GM18511 (cell line): Measurements from ENCODE around the gene EN2.
A peak's percentile ranks its signal among the peaks of the same experiment; 100 is the strongest.

ENCODE experiments used
- ATAC-seq: cut with Tn5 transposase; IDR thresholded peaks from one replicate; pipeline ENCODE4 v1.9.1; 2021; ENCODE audit warnings: mild to moderate bottlenecking, moderate library complexity; ENCODE audit not compliant: unreplicated experiment

The EN2 gene

DNA sequence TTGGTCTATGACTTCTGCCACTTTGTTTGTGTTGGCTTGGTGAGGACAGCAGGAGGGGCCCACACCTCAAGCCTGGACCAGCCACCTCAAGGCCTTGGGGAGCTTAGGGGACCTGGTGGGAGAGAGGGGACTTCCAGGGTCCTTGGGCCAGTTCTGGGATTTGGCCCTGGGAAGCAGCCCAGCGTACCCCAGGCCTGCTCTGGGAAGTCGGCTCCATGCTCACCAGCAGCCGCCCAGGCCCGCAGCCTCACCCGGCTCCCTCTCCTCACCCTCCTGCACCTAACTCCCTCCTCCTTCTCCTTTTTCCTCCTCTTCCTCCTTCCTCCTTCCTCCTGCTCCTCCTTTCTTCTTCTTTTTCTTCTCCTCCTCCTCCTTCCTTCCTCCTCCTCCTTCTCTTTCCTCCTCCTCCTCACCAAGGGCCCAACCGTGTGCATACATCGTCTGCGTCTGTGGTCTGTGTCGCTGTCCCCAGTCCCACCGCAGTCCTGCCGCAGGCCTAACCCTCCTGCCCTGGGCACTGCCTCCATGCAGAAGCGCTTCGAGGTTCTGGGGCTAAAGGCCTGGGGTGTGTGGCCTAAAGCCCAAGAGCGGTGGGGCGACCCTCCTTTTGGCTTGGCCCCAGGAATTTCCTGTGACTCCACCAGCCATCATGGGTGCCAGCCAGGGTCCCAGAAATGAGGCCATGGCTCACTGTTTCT lies 5.3 kb downstream of the EN2 start:
- no peak for ATAC-seq

DNA sequence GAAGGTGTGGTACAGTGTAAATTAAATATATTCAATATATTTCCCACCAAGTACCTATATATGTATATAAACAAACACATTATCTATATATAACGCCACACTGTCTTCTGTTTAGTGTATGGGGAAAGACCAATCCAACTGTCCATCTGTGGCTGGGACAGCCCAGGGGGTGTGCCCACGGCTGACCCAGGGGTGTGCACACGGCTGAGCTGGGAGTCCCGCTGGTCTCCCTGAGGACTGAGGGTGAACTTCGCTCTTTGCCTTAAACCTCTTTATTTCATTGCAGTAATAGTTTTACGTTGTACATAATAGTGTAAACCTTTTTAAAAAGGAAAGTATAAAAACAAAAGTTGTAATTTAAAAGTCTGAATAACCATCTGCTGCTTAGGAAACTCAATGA lies 6.3 kb downstream of the EN2 start:
- no peak for ATAC-seq

DNA sequence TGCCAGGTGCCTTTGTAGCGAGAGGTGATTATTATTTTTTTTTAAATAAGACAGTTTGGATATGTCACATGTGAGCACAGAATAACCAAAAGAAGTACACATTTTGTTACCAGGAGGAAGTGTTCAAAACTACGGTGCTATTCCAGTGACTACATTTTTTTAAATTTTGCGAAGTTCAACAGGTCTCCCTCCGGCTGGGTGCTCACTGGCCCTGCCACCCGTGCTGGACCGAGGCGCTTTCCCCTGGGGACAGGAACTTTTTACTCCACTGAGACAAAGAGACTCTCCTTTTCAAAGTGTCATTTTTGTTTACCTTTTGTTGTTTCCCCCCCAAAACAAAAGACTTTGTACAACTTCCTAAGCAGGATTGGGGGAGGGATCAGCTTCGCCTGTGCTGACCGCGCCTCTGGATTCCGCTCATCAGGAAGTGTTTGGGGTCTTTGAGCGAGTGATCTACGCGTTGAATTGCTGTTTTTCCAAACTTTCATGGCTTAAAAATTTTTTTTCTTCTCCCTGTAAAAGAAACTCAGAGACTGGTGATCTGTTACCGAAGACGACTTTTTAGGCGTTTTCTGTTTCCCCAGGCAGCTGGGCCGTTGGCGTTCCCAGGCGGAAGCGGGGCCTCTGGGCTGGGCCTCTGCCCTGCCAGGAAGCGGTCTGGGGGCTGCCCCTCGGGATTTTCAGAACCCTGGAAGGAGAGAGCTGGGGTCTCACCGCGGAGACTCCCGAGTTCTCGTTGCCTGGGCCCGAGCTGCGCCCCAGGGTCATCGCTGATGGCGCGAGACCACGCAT lies 7.2 kb downstream of the EN2 start:
- ATAC-seq = no peak

DNA sequence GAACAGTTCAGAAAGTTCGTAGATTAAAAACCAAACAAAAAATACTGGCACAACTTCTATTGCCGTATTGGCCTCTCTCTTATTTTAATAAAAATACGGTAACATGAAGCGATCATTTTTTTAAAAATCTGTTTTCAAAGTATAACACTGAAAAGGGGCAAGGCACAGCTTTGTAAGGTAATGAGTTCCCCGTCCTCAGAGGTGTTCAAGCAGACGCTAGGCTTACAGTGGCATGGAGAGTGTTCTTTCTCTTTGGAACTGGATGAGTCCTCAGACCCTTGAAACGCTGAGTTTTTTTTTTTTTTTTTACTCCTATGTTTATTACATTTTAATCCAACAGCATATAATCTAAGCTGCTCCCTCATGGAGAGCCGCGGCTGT lies 7.8 kb downstream of the EN2 start:
- no peak for ATAC-seq

DNA sequence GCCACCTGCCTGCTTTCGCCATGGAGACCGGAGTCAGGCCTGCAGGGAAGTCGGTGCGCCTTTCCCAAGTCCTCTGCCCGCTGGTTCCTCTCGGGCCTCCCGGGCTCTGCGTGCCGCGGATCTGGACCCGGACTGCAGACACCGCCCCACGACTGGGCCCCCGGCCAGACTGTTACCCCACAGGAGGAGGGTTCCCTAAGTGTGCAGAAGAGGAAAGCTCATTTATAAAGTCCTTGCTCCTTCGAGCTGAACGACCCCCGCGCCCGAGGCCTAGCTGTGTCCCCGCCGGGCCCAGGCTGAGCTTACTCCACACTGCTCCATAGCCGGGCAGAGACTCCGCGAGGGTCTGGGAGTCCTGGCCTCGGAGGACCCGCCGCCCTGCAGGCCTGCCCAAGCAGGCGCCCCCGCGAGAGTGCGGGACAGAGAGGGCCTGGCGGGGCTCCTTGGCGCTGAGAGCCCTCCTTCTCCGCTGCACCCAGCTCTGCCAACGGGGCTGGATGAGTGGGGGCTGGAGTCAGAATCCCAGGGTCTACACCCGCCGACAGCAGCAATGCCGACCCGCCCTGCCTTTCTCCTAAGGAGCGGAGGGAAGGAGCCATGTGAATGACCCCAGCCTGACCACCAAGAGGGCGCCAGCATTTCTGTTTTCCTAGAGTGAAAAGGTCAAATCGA lies 8.3 kb downstream of the EN2 start:
- ATAC-seq = peak; percentile 12

DNA sequence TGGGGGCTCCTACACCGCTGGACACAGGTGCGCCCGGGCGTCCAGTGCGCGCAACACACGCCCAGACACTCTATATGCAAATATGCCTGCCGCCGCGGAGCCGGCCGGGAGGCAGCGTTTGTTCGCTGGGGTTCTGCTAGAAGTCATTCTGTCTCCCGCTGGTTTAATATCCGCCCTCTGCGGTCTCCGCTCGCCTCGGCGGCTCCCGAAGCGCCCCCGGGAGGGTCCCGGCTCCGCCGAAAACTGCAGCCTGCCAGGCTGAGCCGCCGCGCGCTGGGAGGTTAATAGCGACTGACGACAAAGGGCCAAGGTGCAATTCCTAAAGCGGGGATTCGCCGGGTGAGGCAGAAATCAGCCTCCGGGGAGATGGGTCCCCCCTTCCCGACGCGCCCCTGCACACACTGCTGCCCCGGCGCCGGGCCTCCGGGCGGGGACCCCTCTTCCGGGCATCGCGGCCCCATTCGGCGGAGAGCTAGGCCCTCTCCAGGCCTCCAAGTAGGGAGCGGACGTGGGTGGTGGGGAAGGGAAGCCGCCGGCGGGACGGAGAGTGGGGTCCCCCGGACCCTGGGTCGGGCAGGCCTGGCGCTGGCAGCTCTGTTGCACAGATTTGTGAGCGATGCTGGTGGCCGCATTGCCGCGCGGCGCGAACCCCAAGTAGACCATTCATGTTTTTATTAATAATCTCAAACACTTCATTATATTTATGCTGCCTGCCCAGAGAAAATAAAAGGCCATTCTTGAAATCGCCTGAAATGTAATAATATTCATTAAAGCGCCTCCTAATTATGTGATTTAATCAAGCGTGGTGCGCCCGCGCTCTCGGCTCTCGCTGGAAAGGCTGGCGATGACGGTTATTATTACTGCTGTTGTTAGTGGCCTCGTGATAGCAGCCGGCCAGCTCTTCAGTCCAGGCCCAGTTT lies 9.1 kb downstream of the EN2 start:
- peak; percentile 48 for ATAC-seq

DNA sequence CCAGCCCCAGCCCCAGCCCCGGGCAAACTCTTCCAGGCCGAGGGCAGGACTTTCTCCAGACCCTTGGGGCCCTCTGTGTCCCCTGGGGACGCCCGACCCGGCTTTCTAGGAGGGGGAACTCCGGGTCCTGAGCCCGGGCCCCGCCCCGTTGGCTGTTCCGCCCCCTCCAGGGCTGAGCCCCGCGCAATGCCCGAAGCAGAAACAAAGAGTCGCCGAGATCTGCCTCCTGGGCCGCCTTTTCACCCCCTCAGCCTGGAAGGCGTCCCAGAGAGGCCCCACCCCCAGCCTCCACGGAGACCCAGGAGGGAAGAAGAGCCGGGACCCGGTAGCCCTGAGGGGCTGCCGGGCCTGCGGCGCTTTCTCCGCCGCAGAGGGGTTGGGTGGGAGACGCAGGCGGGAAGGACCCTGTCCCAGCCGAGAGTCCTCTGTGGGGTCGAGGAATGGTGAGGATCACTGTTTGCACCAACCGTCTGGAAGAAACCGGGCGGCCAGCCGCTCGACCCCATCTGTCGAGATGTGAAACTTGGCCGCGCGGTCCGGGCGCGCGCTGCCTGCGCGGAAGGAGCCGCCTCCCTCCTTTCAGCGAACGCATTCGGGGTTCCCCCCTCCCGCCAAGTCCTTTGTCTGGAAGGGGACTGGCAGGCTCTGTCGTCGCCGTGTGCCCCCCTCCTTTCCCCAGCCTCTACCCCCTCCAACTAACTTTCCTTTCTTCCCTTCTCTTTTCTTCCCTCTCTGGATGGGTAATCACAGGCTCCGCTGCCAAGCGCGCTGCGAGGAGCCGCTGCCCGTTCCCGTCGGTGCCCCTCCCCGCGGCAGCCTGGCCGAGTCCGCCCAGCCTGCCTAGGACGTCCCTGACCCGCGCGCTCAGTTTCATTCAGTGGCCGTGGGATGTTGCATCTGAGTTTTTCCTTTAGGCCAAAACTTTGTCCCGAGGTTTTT lies 10.2 kb downstream of the EN2 start:
- ATAC-seq = no peak

DNA sequence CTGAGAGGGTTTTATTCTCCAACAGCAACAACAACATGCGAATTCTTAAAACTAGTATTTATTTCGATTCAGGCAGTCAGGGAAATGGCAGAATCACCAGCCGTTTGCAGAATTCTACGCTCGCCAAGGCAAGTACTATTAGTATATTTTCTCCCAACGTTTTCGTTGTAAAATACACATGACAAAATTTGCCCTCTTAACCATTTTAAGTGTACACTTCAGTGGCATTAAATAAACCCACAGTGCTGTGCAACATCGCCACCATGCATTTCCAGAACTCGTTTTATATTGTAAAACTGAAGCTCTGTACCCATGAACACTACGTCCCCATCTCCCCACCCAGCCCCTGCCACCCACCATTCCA lies 10.8 kb downstream of the EN2 start:
- ATAC-seq = no peak

DNA sequence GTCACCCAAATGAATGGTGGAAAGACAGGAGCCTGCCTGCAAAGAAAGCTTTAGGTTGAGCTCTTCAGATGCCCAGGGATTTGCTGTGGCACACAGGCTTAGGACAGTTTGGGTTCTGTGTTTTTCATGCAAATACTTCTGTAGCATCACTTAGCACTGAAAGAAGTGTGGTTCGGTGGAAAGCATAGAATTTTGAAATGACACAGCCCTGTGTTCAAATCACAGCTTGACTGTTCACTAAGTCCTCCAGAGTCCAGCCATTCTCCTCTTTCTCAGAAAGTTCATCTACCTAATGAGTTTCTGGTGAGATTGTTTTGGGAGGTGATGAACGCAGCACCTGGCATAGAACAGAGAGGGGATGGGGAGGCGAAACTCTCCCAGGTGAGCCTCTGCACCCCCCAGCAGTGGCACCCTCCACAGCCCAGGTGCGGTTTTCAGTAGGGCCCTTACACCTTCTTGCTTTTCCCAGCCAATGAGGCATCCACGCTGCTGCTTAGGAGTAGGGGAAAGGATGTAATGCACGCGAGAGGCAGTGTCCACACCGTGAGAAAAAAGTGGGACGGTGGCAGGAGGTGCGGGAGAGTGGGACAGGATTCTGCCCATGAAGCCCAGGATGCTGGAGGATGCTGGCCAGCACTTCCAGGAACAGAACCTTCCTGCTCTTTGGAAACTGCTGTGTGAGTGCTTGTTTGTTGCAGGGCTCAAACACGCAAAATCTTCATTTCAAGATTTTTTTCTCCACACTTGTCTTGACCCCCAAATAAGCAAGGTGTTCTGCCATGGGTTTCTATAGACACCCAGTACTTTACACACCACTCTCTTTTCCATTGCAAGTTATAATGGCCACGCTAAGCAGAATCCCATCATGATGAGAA lies 11.6 kb downstream of the EN2 start:
- no peak for ATAC-seq

DNA sequence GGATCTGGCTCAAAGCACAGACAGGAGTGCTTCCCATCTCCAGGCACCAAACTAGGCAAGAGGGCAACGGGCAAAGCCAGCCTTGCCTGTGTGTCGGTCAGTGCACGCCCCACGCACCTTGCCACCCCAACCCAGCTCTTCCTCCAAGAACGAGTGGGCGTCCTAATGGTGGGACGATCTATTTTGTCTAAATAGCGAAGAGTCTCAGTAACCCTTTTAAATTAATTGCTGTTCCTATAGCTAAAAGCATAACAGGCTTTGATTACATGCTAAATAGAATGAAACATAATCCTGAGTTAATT lies 12.2 kb downstream of the EN2 start:
- no peak for ATAC-seq

DNA sequence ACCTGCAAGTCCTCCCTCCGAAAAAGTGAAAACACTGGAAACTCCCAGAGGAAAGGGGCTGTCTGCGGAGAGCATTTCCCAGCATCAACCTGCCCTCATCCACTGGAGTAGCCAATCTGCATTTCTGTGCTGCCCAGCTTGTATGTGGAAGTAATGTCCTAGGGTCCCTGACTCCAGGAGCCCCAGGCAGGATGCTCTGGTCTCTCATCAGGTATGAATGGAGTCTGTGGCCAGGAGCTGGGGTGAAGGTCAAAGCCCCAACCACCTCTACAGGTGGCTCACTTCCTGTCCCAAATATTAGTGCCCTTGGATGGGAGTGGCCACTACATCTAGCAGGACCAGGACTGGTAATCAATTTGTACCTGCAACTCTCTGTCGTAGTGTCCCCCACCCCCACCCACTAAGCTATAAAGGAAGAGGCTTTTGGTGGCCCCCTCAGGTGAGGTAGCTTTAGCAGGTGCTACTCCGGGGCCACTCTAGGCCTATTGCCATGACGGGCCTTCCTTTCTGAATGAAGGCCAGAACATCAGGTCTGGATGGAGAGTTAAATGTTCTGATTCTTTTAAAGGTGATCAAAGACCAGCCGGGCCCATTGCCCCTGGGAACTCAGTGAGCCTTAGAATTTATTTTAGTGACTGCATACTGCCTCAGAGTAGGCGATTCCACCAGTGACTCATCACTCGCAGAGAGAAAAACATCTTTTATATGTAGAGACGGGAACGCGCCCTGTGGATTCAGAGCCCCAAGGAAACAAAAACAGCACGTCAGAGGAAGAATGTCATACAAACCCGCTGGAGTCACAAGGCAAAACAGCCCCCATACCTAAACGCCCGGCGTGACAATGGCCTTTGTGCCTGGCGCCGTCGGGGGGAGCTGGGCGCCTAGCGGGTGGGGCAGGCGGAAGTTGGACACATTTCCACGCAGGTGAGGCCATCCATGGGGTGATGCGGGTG lies 13.0 kb downstream of the EN2 start:
- ATAC-seq = no peak

DNA sequence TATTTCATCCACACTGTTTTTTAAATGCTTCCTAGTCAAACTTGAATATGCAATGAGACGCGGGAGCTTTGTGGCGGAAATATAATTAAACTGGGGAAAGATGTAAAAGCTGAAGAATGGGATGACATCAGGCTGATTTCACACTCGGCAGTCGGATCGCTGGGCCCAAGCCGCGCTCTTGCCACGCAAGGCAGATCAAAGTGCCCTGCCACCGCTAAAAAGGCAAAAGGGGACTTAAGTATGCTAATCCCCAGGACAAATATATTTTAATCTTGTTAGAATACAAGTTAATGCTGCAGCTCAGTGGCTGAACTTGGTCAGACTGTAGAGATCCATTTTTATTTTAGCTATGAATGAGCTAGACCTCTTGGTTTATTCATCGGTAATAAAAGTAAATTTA lies 13.8 kb downstream of the EN2 start:
- ATAC-seq = no peak

DNA sequence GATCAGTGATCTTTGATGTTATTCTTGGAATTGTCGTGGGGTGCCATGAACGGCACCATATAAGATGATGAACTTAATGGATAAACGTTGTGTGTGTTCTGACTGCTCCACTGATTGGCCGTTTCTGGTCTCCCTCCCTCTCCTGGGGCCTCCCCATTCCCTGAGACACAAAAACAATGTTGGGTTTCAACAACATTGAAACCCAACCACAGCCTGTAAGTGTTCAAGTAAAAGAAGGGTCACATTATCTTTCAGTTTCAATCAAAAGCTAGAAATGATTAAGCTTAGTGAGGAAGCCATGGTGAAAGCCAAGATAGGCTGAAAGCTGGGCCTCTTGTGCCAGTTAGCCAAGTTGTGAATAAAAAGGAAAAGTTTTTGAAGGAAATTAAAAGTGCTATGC lies 19.5 kb downstream of the EN2 start:
- peak; percentile 91 for ATAC-seq

DNA sequence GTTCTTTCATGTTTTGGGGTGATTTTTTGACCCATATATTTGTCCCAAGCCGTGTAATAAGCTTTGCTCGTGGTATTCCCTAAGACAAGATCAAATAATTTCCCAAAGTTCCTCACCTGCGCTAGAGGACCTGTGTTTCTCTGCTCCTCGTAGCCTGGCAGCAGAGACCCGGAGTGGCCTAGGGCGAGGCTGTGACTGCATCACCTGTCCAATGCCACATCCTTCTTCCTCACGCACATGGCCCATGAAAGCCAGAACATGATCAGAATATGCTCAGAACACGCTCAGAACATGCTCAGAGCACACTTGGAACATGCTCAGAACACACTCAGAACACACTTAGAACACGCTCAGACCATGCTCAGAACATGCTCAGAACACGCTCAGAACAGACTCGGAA lies 23.8 kb downstream of the EN2 start:
- no peak for ATAC-seq

DNA sequence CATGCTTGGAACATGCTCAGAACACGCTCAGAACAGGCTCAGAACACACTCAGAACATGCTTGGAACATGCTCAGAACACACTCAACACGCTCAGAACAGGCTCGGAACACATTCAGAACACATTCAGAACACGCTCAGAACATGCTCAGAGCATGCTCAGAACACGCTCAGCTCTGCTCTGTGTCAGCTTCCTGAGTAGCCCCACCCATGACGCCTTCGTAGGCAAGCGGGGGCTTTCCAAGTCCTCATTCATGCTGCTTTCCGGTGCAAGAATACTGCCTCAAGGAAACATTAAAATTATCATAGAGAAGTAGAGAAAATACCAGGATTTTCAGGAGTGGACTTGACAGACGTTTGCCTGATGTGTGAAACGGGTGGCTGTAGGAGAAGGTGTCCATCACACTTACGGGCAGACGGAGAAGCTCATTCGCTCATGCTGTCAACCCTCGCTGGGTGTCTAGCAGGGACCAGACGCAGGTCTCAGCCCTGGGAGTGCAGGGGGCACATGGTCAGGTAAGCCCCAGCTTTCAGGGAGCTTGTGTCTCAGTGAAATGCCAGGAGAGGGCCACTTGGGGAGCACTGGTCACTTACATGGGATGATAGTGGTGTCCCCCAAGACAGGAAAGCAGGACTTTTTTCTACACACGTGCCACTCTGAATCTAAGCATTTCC lies 24.7 kb downstream of the EN2 start:
- no peak for ATAC-seq

DNA sequence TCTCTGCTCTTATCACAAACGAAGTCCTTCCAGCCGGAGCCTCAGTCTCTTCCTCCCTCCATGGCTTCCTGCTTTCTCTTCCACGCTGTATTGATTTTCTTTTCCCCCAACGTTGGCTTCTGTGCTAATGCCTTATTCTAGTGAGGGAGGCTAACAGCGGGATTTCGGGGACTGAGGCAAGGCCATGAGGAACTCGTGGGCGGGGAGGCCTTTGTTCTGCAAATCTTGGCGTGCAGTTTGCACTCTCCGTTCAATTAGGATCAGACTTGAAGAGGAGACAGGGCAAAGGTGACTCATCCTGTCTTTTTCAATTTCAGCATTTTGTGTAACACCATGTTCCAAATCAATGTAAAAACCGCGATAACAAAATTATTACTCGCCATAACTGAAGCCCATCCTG lies 25.3 kb downstream of the EN2 start:
- no peak for ATAC-seq

DNA sequence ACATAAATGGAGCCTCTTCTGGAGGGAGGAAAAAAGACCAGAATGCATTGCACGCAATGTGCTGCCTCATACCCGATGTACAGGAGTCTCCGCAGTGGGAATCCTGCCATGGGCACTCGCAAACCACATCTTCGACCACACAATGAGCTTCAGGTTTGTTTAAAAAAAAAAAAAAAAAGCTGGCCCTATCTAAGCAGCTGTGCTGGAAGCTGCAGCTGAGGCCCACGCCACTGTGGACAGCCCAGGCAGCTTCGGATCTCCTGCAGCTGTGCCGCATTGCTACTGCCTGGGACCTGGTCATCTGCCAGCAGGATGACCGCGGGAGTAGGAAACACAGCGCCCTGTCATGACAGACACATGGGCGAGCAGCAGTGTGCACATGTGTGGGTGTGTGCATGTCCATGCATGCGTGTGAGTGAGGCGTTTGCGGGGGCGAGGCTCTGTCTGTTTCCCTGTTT lies 26.0 kb downstream of the EN2 start:
- ATAC-seq = no peak
